ENCODE measurements around the gene LDLRAD2.
"Not testable (repeated sequence)": the region's sequence is repeated elsewhere in the genome, so short reads cannot be mapped to it uniquely, and the experiment has no call there.

LDLRAD2 gene

GRCh38 chr1:21811875-21812305 lies at the start of gene LDLRAD2:
Gene LDLRAD2, plus strand, starts transcription at chr1:21812265. Its CDS starts 187 bp downstream, at chr1:21812452.
- DNase-seq (ENCODE audit: extremely low read depth in 1 of 2, low read depth in 1 of 2): no peak

- DNase-seq (ENCODE audit: extremely low read depth in 1 of 2, low read depth in 1 of 2): no peak
These were observed 48.8 kb upstream of the LDLRAD2 start for GRCh38 chr1:21763236-21763635.

- DNase-seq (ENCODE audit: extremely low read depth in 1 of 2, low read depth in 1 of 2): no peak
These were observed 48.2 kb upstream of the LDLRAD2 start for GRCh38 chr1:21763694-21764419.

- DNase-seq (ENCODE audit: extremely low read depth in 1 of 2, low read depth in 1 of 2): no peak
These were observed 47.2 kb upstream of the LDLRAD2 start for GRCh38 chr1:21764615-21765423.

- no peak for DNase-seq (ENCODE audit: extremely low read depth in 1 of 2, low read depth in 1 of 2)
These were observed 45.9 kb upstream of the LDLRAD2 start for GRCh38 chr1:21766210-21766609.

- DNase-seq (ENCODE audit: extremely low read depth in 1 of 2, low read depth in 1 of 2): not testable (repeated sequence)
These were observed 45.0 kb upstream of the LDLRAD2 start for GRCh38 chr1:21767106-21767505.

GRCh38 chr1:21770201-21770600 lies 41.9 kb upstream of the LDLRAD2 start:
- DNase-seq (ENCODE audit: extremely low read depth in 1 of 2, low read depth in 1 of 2): no peak

GRCh38 chr1:21770602-21771001 lies 41.5 kb upstream of the LDLRAD2 start:
- not testable (repeated sequence) for DNase-seq (ENCODE audit: extremely low read depth in 1 of 2, low read depth in 1 of 2)

- DNase-seq (ENCODE audit: extremely low read depth in 1 of 2, low read depth in 1 of 2): not testable (repeated sequence)
These were observed 40.4 kb upstream of the LDLRAD2 start for GRCh38 chr1:21771672-21772071.

- no peak for DNase-seq (ENCODE audit: extremely low read depth in 1 of 2, low read depth in 1 of 2)
These were observed 38.5 kb upstream of the LDLRAD2 start for GRCh38 chr1:21773585-21773984.

- no peak for DNase-seq (ENCODE audit: extremely low read depth in 1 of 2, low read depth in 1 of 2)
These were observed 37.1 kb upstream of the LDLRAD2 start for GRCh38 chr1:21774835-21775549.

- DNase-seq (ENCODE audit: extremely low read depth in 1 of 2, low read depth in 1 of 2): no peak
These were observed 36.5 kb upstream of the LDLRAD2 start for GRCh38 chr1:21775550-21775914.

GRCh38 chr1:21775985-21776562 lies 36.0 kb upstream of the LDLRAD2 start:
- no peak for DNase-seq (ENCODE audit: extremely low read depth in 1 of 2, low read depth in 1 of 2)

GRCh38 chr1:21776925-21777324 lies 35.1 kb upstream of the LDLRAD2 start:
- DNase-seq (ENCODE audit: extremely low read depth in 1 of 2, low read depth in 1 of 2): not testable (repeated sequence)

- no peak for DNase-seq (ENCODE audit: extremely low read depth in 1 of 2, low read depth in 1 of 2)
These were observed 33.7 kb upstream of the LDLRAD2 start for GRCh38 chr1:21778405-21778727.

GRCh38 chr1:21779613-21780521 lies 32.2 kb upstream of the LDLRAD2 start:
- no peak for DNase-seq (ENCODE audit: extremely low read depth in 1 of 2, low read depth in 1 of 2)

- no peak for DNase-seq (ENCODE audit: extremely low read depth in 1 of 2, low read depth in 1 of 2)
These were observed 30.2 kb upstream of the LDLRAD2 start for GRCh38 chr1:21781815-21782348.

GRCh38 chr1:21782349-21782867 lies 29.7 kb upstream of the LDLRAD2 start:
- peak in 1 of 2 donors; percentile 13 for DNase-seq (ENCODE audit: extremely low read depth in 1 of 2, low read depth in 1 of 2)

- peak; percentile 90 to 94 for DNase-seq (ENCODE audit: extremely low read depth in 1 of 2, low read depth in 1 of 2)
These were observed 29.0 kb upstream of the LDLRAD2 start, which contains the start of gene USP48 for GRCh38 chr1:21782868-21783678. Gene USP48, minus strand, starts transcription at chr1:21783149. Its CDS starts 192 bp downstream, at chr1:21782957.
